CD4-positive, alpha-beta memory T cell (primary cell): ENCODE measurements around the gene MSMP. TPM values are rescaled to one million over a fixed set of nuclear protein-coding genes. Genes with fewer than 3 reads are reported as not detected.
A peak's percentile ranks its signal among the peaks of the same experiment; 100 is the strongest.

Experiments used
- CTCF ChIA-PET: fragments of 350-600 bp; sonication (Branson Sonifier 250); formaldehyde crosslinking; loops from one replicate; lab custom pipeline; 2021; ENCODE audit warnings: inconsistent platforms; ENCODE audit not compliant: partially characterized antibody; lab: Charles Lee
- POLR2A ChIA-PET: fragments of 350-600 bp; sonication (Branson Sonifier 250); formaldehyde crosslinking; loops from one replicate; lab custom pipeline; 2021; ENCODE audit not compliant: partially characterized antibody; lab: Charles Lee
- DNase-seq, 5 donors: peaks; one replicate each; pipeline versions ENCODE4 v3.0.0 to v3.0.0-alpha.2; 2020 to 2022; ENCODE audit warnings: mixed read lengths in 1 of 5
- H3K27ac ChIP-seq: one replicate; pipeline ENCODE4 v1.7.0; 2013; ENCODE audit warnings: low read depth, low read length
- H3K27me3 ChIP-seq: 2 replicates; pipeline ENCODE4 v1.7.0; 2013; ENCODE audit warnings: mild to moderate bottlenecking, low read length, moderate library complexity; ENCODE audit not compliant: insufficient read depth
- H3K36me3 ChIP-seq: 2 replicates; pipeline ENCODE4 v1.7.0; 2013; ENCODE audit warnings: mild to moderate bottlenecking, low read length, moderate library complexity; ENCODE audit not compliant: insufficient read depth
- H3K4me1 ChIP-seq: 2 replicates; pipeline ENCODE4 v1.7.0; 2013; ENCODE audit warnings: mild to moderate bottlenecking, low read length, moderate library complexity; ENCODE audit not compliant: insufficient read depth
- H3K4me3 ChIP-seq, 2 donors: one replicate each; pipeline ENCODE4 v1.7.0; 2013; ENCODE audit warnings: low read length in 2 of 2, mild to moderate bottlenecking in 1 of 2
- H3K9me3 ChIP-seq, 2 donors: one replicate each; pipeline ENCODE4 v1.7.0; 2013; ENCODE audit warnings: low read length in 2 of 2, control low read depth in 1 of 2; ENCODE audit not compliant: control insufficient read depth in 1 of 2
- H3K27ac Mint-ChIP-seq, 7 donors: one replicate each; pipeline ENCODE4 v1.8.0; 2020 to 2021; ENCODE audit warnings: mixed read lengths in 7 of 7, mild to moderate bottlenecking in 6 of 7, inconsistent platforms in 3 of 7, moderate library complexity in 3 of 7
- H3K27me3 Mint-ChIP-seq, 2 donors: one replicate each; pipeline ENCODE4 v1.8.0; 2020 to 2021; ENCODE audit warnings: mixed read lengths in 2 of 2
- H3K36me3 Mint-ChIP-seq, 2 donors: one replicate each; pipeline ENCODE4 v1.8.0; 2020 to 2021; ENCODE audit warnings: mixed read lengths in 2 of 2, inconsistent platforms in 1 of 2, mild to moderate bottlenecking in 1 of 2
- H3K4me1 Mint-ChIP-seq, 4 donors: one replicate each; pipeline ENCODE4 v1.8.0; 2020 to 2021; ENCODE audit warnings: mixed read lengths in 4 of 4, mild to moderate bottlenecking in 1 of 4
- H3K4me3 Mint-ChIP-seq, 8 donors: one replicate each; pipeline ENCODE4 v1.8.0; 2020 to 2021; ENCODE audit warnings: mixed read lengths in 8 of 8, mild to moderate bottlenecking in 7 of 8, moderate library complexity in 6 of 8, inconsistent platforms in 3 of 8
- H3K9me3 Mint-ChIP-seq, 8 donors: one replicate each; pipeline ENCODE4 v1.8.0; 2020 to 2021; ENCODE audit warnings: mixed read lengths in 8 of 8, mild to moderate bottlenecking in 5 of 8, inconsistent platforms in 3 of 8, moderate library complexity in 1 of 8
- intact Hi-C: fragments of 100-400 bp; cut with micrococcal nuclease; formaldehyde crosslinking; loops from one replicate; pipeline ENCODE4 v1.15.1; 2023
- polyA plus RNA-seq, 2 donors: library from polyadenylated mRNA; unstranded; fragments of 300-500 nt; fragmentation: Illumina TruSeq; gene quantifications; one replicate each; pipeline ENCODE4 v1.2.3, GENCODE V29; 2021
- total RNA-seq, 2 experiments: library from RNA; stranded (reverse); gene quantifications; one replicate each; pipeline ENCODE4 v1.2.3, GENCODE V29; 2021

MSMP gene
- total and polyA plus RNA-seq, 4 experiments from 2014 or later: 1.2 TPM; not detected in 3

- peak; percentile 37 to 71 (median 45) for DNase-seq
- CTCF ChIA-PET: interaction anchor here (0.6 to 14.6 kb wide), 21 partner anchors 8 to 154 kb away, joined by 3 to 249 read pairs (median 6); partner anchors contain the start of genes ARHGEF39, CCDC107, GBA2 and RGP1
- POLR2A ChIA-PET: interaction anchor here (0.6 to 6.5 kb wide), 17 partner anchors 11 to 124 kb away, joined by 3 to 174 read pairs (median 5); partner anchors contain the start of genes CCDC107, GBA2, HINT2 and RGP1
- H3K27me3 ChIP-seq: no peaks in the 10 kb centered on the region
- H3K36me3 Mint-ChIP-seq: peaks cover 26 to 43% of the 10 kb centered on the region in 2 donors
- no peak overlapping the region for H3K4me3 Mint-ChIP-seq
- peaks cover 5 to 24% (median 17%) of the 10 kb centered on the region in 4 donors for H3K4me1 Mint-ChIP-seq
- peaks cover 61% of the 10 kb centered on the region for H3K4me1 ChIP-seq
- no peak overlapping the region for H3K27ac Mint-ChIP-seq
- H3K4me3 ChIP-seq: peak overlapping the region; percentile 19 to 26
- H3K27ac ChIP-seq: peak overlapping the region; percentile 33
- no peaks in the 10 kb centered on the region for H3K9me3 Mint-ChIP-seq
- intact Hi-C loops: loop anchor here (2.0 kb wide), 1 partner anchor 32 kb away; no protein-coding TSS in a partner anchor
- H3K36me3 ChIP-seq: peaks cover 43% of the 10 kb centered on the region
- H3K27me3 Mint-ChIP-seq: no peaks in the 10 kb centered on the region
- no peaks in the 10 kb centered on the region for H3K9me3 ChIP-seq
These were observed 25.8 kb downstream of the MSMP start for GRCh38 chr9:35728041-35728971.

DNA sequence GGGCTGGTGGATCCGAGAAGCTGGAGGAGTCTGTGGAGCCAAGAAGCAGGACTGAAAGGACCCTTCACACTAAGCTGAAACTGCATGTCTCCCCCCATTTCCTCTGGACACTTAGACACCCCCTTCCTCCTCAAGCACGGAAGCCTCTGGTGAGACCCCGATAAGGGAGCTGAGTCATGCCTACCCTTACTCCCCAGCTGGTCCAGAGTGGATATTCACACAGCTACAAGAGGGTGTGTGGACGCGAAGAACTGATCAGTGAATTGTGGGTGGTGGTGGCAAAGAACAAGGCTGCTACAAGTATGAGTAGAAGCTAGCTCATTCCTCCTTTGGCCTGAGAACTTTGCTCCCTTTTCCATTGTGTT is 26.4 kb downstream of the MSMP start:
- Histone ChIP-seq H3K36me3 (peaks cover 47% of the 10 kb centered on the region), H3K9me3 (no peaks in the 10 kb centered on the region), H3K27ac (peak overlapping the region; percentile 33), H3K27me3 (no peaks in the 10 kb centered on the region), H3K4me1 (peaks cover 54% of the 10 kb centered on the region), H3K4me3 (peak overlapping the region; percentile 19 to 26)
- Mint-ChIP-seq H3K27ac (peak overlapping the region in 1 of 7 donors; percentile 9), H3K4me1 (peaks cover 5 to 20% (median 12%) of the 10 kb centered on the region in 4 donors), H3K36me3 (peaks cover 31 to 42% of the 10 kb centered on the region in 2 donors), H3K27me3 (no peaks in the 10 kb centered on the region), H3K4me3 (no peak overlapping the region), H3K9me3 (no peaks in the 10 kb centered on the region)
- no peak for DNase-seq
- intact Hi-C loops: loop anchor here (2.0 kb wide), 1 partner anchor 31 kb away; no protein-coding TSS in a partner anchor
- ChIA-PET CTCF (interaction anchor here (1.1 to 14.6 kb wide), 15 partner anchors 9 to 124 kb away, joined by 3 to 249 read pairs (median 10); partner anchors contain the start of genes ARHGEF39, CCDC107, GBA2 and RGP1), POLR2A (interaction anchor here (0.6 to 6.5 kb wide), 12 partner anchors 11 to 122 kb away, joined by 3 to 174 read pairs (median 6); partner anchors contain the start of genes CCDC107, GBA2, RGP1 and RMRP)

- H3K36me3 Mint-ChIP-seq: peaks cover 38 to 45% of the 10 kb centered on the region in 2 donors
- Histone ChIP-seq H3K27me3 (no peaks in the 10 kb centered on the region), H3K9me3 (no peaks in the 10 kb centered on the region), H3K4me1 (peaks cover 52% of the 10 kb centered on the region), H3K27ac (peak overlapping the region; percentile 33), H3K36me3 (peaks cover 54% of the 10 kb centered on the region), H3K4me3 (no peak overlapping the region)
- peak in 3 of 5 donors; percentile 15 to 53 (median 16) for DNase-seq
- ChIA-PET CTCF (interaction anchor here (0.7 to 14.6 kb wide), 10 partner anchors 9 to 123 kb away, joined by 3 to 249 read pairs (median 12); partner anchors contain the start of genes CCDC107, GBA2, RGP1 and RMRP), POLR2A (interaction anchor here (0.9 to 6.5 kb wide), 4 partner anchors 9 to 79 kb away, joined by 3 to 174 read pairs (median 6); partner anchors contain the start of gene SIT1)
- peaks cover 0 to 20% (median 13%) of the 10 kb centered on the region in 4 donors for H3K4me1 Mint-ChIP-seq
- no peaks in the 10 kb centered on the region for H3K27me3 Mint-ChIP-seq
- no peaks in the 10 kb centered on the region for H3K9me3 Mint-ChIP-seq
- H3K27ac Mint-ChIP-seq: peak overlapping the region in 5 of 7 donors; percentile 84 to 89 (median 88)
- H3K4me3 Mint-ChIP-seq: peak overlapping the region in 5 of 8 donors; percentile 47 to 74 (median 67)
- intact Hi-C loops: no loop called here
These were observed 27.1 kb downstream of the MSMP start for GRCh38 chr9:35726931-35727330.

GRCh38 chr9:35725362-35725761 is 28.7 kb downstream of the MSMP start:
- CTCF ChIA-PET: interaction anchor here (1.3 to 9.3 kb wide), 3 partner anchors 10 to 30 kb away, joined by 3 to 118 read pairs (median 8); no protein-coding TSS in a partner anchor
- H3K4me3 Mint-ChIP-seq: no peak overlapping the region
- H3K9me3 ChIP-seq: no peaks in the 10 kb centered on the region
- DNase-seq: no peak
- H3K36me3 Mint-ChIP-seq: peaks cover 47 to 59% of the 10 kb centered on the region in 2 donors
- H3K27me3 Mint-ChIP-seq: no peaks in the 10 kb centered on the region
- POLR2A ChIA-PET: interaction anchor here (0.6 to 0.7 kb wide), 2 partner anchors 10 to 15 kb away, joined by 3 to 4 read pairs; no protein-coding TSS in a partner anchor
- peaks cover 3 to 15% (median 10%) of the 10 kb centered on the region in 4 donors for H3K4me1 Mint-ChIP-seq
- H3K4me1 ChIP-seq: peaks cover 39% of the 10 kb centered on the region
- H3K27ac Mint-ChIP-seq: peak overlapping the region in 2 of 7 donors; percentile 15 to 35
- H3K27me3 ChIP-seq: no peaks in the 10 kb centered on the region
- H3K27ac ChIP-seq: no peak overlapping the region
- H3K36me3 ChIP-seq: peaks cover 70% of the 10 kb centered on the region
- no peak overlapping the region for H3K4me3 ChIP-seq
- no peaks in the 10 kb centered on the region for H3K9me3 Mint-ChIP-seq
- intact Hi-C loops: no loop called here

DNA sequence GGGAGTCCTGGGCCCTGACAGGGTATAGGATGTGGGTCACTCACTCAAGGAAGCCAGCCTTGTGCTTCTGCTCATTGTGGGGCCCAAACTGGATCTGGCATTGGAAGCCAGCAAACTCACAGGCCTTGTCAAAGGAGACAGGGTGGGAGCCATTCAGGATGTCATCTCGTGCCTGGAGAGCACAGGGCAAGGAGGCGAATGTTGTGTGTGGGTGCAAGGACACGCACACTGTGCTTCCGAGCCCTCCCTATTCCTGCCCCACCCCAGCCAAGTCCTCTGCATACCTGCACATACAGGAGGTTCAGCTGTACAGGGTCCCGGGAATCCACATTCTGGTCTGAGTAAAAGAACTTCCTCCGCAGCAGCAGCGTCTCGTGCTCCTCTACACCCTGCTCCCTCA is 30.2 kb downstream of the MSMP start:
- Histone ChIP-seq H3K36me3 (peaks cover 84% of the 10 kb centered on the region), H3K27me3 (no peaks in the 10 kb centered on the region), H3K4me3 (no peak overlapping the region), H3K9me3 (no peaks in the 10 kb centered on the region), H3K4me1 (peaks cover 24% of the 10 kb centered on the region), H3K27ac (no peak overlapping the region)
- H3K9me3 Mint-ChIP-seq: no peaks in the 10 kb centered on the region
- intact Hi-C loops: no loop called here
- DNase-seq: no peak
- H3K4me1 Mint-ChIP-seq: peaks cover 3 to 15% (median 8%) of the 10 kb centered on the region in 4 donors
- ChIA-PET CTCF (interaction anchor here (1.6 kb wide), 2 partner anchors 27 to 76 kb away, joined by 3 to 6 read pairs; no protein-coding TSS in a partner anchor), POLR2A (no interaction called here)
- H3K27ac Mint-ChIP-seq: peak overlapping the region in 3 of 7 donors; percentile 47 to 85 (median 71)
- peaks cover 55 to 73% of the 10 kb centered on the region in 2 donors for H3K36me3 Mint-ChIP-seq
- H3K4me3 Mint-ChIP-seq: no peak overlapping the region
- H3K27me3 Mint-ChIP-seq: no peaks in the 10 kb centered on the region

DNA sequence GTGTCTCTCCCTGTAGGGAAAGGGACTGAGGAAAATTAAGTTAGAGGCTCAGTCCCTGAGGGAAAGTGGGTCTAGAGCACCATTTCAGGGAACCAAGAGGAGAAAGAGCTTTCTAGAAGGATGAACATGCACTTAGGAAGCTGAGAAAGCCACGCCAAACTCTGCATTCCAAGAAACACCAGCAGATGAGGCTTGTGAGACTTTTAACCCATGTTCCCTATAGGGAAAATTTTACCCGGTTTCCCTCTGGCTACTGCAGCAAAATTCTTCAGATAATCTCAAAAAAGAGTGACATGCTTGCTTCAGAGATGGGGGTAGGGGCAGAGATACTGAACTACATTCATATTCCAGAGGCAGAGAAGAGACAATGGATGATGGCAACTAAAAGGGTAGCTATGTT is 30.6 kb downstream of the MSMP start:
- Histone ChIP-seq H3K9me3 (no peaks in the 10 kb centered on the region), H3K27me3 (no peaks in the 10 kb centered on the region), H3K36me3 (peaks cover 89% of the 10 kb centered on the region), H3K27ac (no peak overlapping the region), H3K4me1 (peaks cover 20% of the 10 kb centered on the region), H3K4me3 (no peak overlapping the region)
- H3K27ac Mint-ChIP-seq: peak overlapping the region in 1 of 7 donors; percentile 85
- intact Hi-C loops: no loop called here
- H3K4me3 Mint-ChIP-seq: no peak overlapping the region
- no peaks in the 10 kb centered on the region for H3K27me3 Mint-ChIP-seq
- H3K4me1 Mint-ChIP-seq: peaks cover 3 to 15% (median 8%) of the 10 kb centered on the region in 4 donors
- ChIA-PET CTCF (interaction anchor here (0.8 to 1.6 kb wide), 3 partner anchors 27 to 76 kb away, joined by 3 to 6 read pairs (median 3); partner anchors contain the start of gene ARHGEF39), POLR2A (interaction anchor here (1.1 kb wide), 1 partner anchor 9 kb away, joined by 3 read pairs; no protein-coding TSS in a partner anchor)
- no peaks in the 10 kb centered on the region for H3K9me3 Mint-ChIP-seq
- peaks cover 56 to 75% of the 10 kb centered on the region in 2 donors for H3K36me3 Mint-ChIP-seq
- no peak for DNase-seq
